Islet of Langerhans (tissue), 1 donor: ENCODE measurements around the gene STOML3.

Experiments used
- FAIRE-seq: peaks from one replicate; lab custom pipeline; 2011; peaks lifted over from hg19 to GRCh38; lab: Jason Lieb, UNC

STOML3 gene

GRCh38 chr13:38981096-38981495 is 9.5 kb downstream of the STOML3 start:
- no peak for FAIRE-seq

GRCh38 chr13:38980750-38981078 is 9.9 kb downstream of the STOML3 start:
- FAIRE-seq, result no peak

GRCh38 chr13:38979891-38980749 is 10.5 kb downstream of the STOML3 start:
- FAIRE-seq, result no peak

GRCh38 chr13:38970380-38971051 is 20.1 kb downstream of the STOML3 start:
- no peak for FAIRE-seq

- no peak for FAIRE-seq
Measured at GRCh38 chr13:38969187-38969586, 21.4 kb downstream of the STOML3 start.

- FAIRE-seq, result no peak
Measured at GRCh38 chr13:38967446-38967845, 23.2 kb downstream of the STOML3 start.

GRCh38 chr13:38965281-38965680 is 25.4 kb downstream of the STOML3 start:
- FAIRE-seq, result no peak

GRCh38 chr13:38960175-38960574 is 30.5 kb downstream of the STOML3 start:
- FAIRE-seq, result no peak

GRCh38 chr13:38957794-38958592 is 32.6 kb downstream of the STOML3 start:
- FAIRE-seq, result no peak

- FAIRE-seq, result no peak
Measured at GRCh38 chr13:38954844-38955243, 35.8 kb downstream of the STOML3 start.

- FAIRE-seq, result no peak
Measured at GRCh38 chr13:38954291-38954690, 36.3 kb downstream of the STOML3 start.

GRCh38 chr13:38952827-38953226 is 37.8 kb downstream of the STOML3 start:
- no peak for FAIRE-seq

- no peak for FAIRE-seq
Measured at GRCh38 chr13:38951525-38952313, 38.9 kb downstream of the STOML3 start.

GRCh38 chr13:38950987-38951386 is 39.6 kb downstream of the STOML3 start:
- FAIRE-seq, result no peak

GRCh38 chr13:38947054-38947453 is 43.6 kb downstream of the STOML3 start:
- FAIRE-seq, result no peak

- FAIRE-seq, result no peak
Measured at GRCh38 chr13:38944219-38944618, 46.4 kb downstream of the STOML3 start.

GRCh38 chr13:38943231-38943630 is 47.4 kb downstream of the STOML3 start:
- FAIRE-seq, result no peak

- no peak for FAIRE-seq
Measured at GRCh38 chr13:38941353-38941945, 49.2 kb downstream of the STOML3 start.

GRCh38 chr13:38933786-38934185 is 56.8 kb downstream of the STOML3 start:
- FAIRE-seq, result no peak

GRCh38 chr13:38922170-38922569 is 68.5 kb downstream of the STOML3 start:
- FAIRE-seq, result no peak

- no peak for FAIRE-seq
Measured at GRCh38 chr13:38921081-38921480, 69.5 kb downstream of the STOML3 start.
